GM12891 (cell line): ENCODE results near the gene ART1.
"Not testable (repeated sequence)": the region's sequence is repeated elsewhere in the genome, so short reads cannot be mapped to it uniquely, and the experiment has no call there.

Source experiments
- POLR2A ChIP-seq: IDR thresholded peaks from 2 replicates; pipeline ENCODE4 v1.6.1; 2011; ENCODE audit warnings: low read depth, low read length, control low read depth
- POLR2AphosphoS5 ChIP-seq: IDR thresholded peaks from 2 replicates; pipeline ENCODE4 v1.6.1; 2011; ENCODE audit warnings: low read depth, low read length, control low read depth
- POU2F2 ChIP-seq: IDR thresholded peaks from 2 replicates; pipeline ENCODE4 v1.6.1; 2011; ENCODE audit warnings: low read depth, mild to moderate bottlenecking, control low read depth, low read length, moderate library complexity
- SPI1 ChIP-seq: IDR thresholded peaks from 2 replicates; pipeline ENCODE4 v1.6.1; 2011; ENCODE audit warnings: low read depth, low read length, control low read depth

DNA sequence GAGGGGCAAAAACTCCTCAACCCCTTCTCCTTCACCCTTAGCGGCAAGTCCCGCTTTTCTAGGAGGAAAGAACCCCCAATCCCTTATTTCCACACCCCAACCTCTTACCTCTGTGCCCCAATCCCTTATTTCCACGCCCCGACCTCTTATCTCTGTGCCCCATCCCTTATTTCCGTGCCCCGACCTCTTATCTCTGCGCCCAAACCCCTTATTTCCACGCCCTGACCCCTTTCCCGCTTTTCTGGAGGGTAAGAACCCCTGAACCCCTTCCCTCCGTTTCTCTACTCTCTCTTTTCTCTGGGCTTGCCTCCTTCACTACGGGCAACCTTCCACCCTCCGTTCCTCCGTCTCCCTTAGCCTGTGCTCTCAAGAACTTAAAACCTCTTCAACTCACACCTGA, 3.9 kb downstream of the ART1 start:
- not testable (repeated sequence) for TF ChIP-seq POLR2AphosphoS5, POLR2A, SPI1, POU2F2
